ENCODE results near the gene RARRES2.

DNA sequence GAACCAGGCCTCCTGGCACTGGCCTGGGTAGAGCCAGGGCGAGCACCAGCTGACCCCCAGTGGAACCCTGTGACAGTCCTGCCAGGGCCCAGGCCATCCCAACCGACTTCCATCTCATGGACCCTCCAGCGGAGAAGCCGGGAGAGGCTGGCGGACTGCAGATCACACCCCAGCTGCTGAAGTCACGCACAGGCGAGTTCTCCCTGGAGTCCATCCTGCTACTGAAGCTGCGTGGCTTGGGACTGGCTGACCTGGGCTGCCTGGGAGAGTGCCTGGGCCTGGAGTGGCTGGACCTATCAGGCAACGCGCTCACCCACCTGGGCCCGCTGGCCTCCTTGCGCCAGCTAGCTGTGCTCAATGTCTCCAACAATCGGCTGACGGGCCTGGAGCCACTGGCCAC, 4.7 kb downstream of the RARRES2 start:
- TF ChIP-seq, protein P1, sequence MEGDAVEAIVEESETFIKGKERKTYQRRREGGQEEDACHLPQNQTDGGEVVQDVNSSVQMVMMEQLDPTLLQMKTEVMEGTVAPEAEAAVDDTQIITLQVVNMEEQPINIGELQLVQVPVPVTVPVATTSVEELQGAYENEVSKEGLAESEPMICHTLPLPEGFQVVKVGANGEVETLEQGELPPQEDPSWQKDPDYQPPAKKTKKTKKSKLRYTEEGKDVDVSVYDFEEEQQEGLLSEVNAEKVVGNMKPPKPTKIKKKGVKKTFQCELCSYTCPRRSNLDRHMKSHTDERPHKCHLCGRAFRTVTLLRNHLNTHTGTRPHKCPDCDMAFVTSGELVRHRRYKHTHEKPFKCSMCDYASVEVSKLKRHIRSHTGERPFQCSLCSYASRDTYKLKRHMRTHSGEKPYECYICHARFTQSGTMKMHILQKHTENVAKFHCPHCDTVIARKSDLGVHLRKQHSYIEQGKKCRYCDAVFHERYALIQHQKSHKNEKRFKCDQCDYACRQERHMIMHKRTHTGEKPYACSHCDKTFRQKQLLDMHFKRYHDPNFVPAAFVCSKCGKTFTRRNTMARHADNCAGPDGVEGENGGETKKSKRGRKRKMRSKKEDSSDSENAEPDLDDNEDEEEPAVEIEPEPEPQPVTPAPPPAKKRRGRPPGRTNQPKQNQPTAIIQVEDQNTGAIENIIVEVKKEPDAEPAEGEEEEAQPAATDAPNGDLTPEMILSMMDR (conservative IDR thresholded peaks at IDR 0.05; ENCODE audit: low read length): no peak
- TF ChIP-seq EZH2phosphoT487 (IDR thresholded peaks at IDR 0.05; ENCODE audit: borderline replicate concordance, low read depth, low read length): no peak

All from OCI-LY7 (cell line).